Lower leg skin (tissue), 4 donors: ENCODE data around the gene C16orf90. TPM values are rescaled to one million over a fixed set of nuclear protein-coding genes. Genes with fewer than 3 reads are reported as not detected.

Source experiments
- DNase-seq, 2 donors: peaks; one replicate each; pipeline ENCODE4 v3.0.0-alpha.2; 2019; ENCODE audit warnings: low spot score in 2 of 2
- H3K4me3 ChIP-seq: fragments of 200-600 bp; sonication (generic); 2 replicates; pipeline ENCODE4 v1.5.1; 2017; ENCODE audit warnings: mild to moderate bottlenecking, low read depth; ENCODE audit not compliant: poor library complexity, severe bottlenecking
- CTCF ChIP-seq, 3 donors: fragments of 450-650 bp; IDR thresholded peaks; one replicate each; pipeline ENCODE4 v1.5.1; 2016; ENCODE audit warnings: antibody characterized with exemption in 3 of 3, mild to moderate bottlenecking in 3 of 3, moderate library complexity in 2 of 3
- POLR2A ChIP-seq, 2 donors: fragments of 450-650 bp; IDR thresholded peaks; one replicate each; pipeline ENCODE4 v1.6.1; 2016 to 2017; ENCODE audit warnings: antibody characterized with exemption in 2 of 2, mild to moderate bottlenecking in 1 of 2, moderate library complexity in 1 of 2
- whole genome bisulfite sequencing, 2 donors: methylation state at CpG; one replicate each; pipeline ENCODE4 v1.1.5; 2018; 5-methylcytosine and 5-hydroxymethylcytosine counted together
- intact Hi-C: fragments of 100-400 bp; cut with DNase I; formaldehyde crosslinking; loops from one replicate; pipeline ENCODE4 v1.15.0; 2023; ENCODE audit warnings: low total_unique reads
- total RNA-seq, 4 donors: library from RNA; depleted of rRNA; stranded (reverse); fragments of >200 nt; gene quantifications; one replicate each; pipeline ENCODE4 v1.1.0, GENCODE V29; 2016

Gene C16orf90
- total RNA-seq, 4 donors from 2014 or later = not detected

- no peak overlapping the region for H3K4me3 ChIP-seq
- WGBS, 2 donors = 91 to 94% methylated on average over 4 of the region's 4 CpGs
- TF ChIP-seq POLR2A (IDR thresholded peaks at IDR 0.05) (no peak), CTCF (IDR thresholded peaks at IDR 0.05) (no peak)
- DNase-seq = no peak
- intact Hi-C loops = no loop called here
These were observed 2.5 kb upstream of the C16orf90 start for GRCh38 chr16:3497771-3498170.

- no peak overlapping the region for H3K4me3 ChIP-seq
- no peak for DNase-seq
- 93 to 96% methylated on average over 30 of the region's 30 CpGs for WGBS, 2 donors
- TF ChIP-seq CTCF (IDR thresholded peaks at IDR 0.05) = no peak
- TF ChIP-seq POLR2A (IDR thresholded peaks at IDR 0.05) = no peak
- intact Hi-C loops = no loop called here
These were observed 1.1 kb upstream of the C16orf90 start for GRCh38 chr16:3496386-3496785.

GRCh38 chr16:3494386-3494973, 809 bp downstream of the C16orf90 start:
- intact Hi-C loops = no loop called here
- TF ChIP-seq POLR2A (IDR thresholded peaks at IDR 0.05) (no peak), CTCF (IDR thresholded peaks at IDR 0.05) (no peak)
- no peak overlapping the region for H3K4me3 ChIP-seq
- WGBS, 2 donors = 98% methylated on average over 7 of the region's 16 CpGs
- DNase-seq = no peak

- 91 to 93% methylated on average over 8 to 10 of the region's 10 CpGs for WGBS, 2 donors
- intact Hi-C loops = no loop called here
- DNase-seq = no peak
- H3K4me3 ChIP-seq = no peak overlapping the region
- no peak for TF ChIP-seq CTCF (IDR thresholded peaks at IDR 0.05)
- TF ChIP-seq POLR2A (IDR thresholded peaks at IDR 0.05) = no peak
These were observed 2.9 kb downstream of the C16orf90 start for GRCh38 chr16:3492356-3492755.

GRCh38 chr16:3490911-3491629, 4.2 kb downstream of the C16orf90 start:
- intact Hi-C loops = no loop called here
- TF ChIP-seq CTCF (IDR thresholded peaks at IDR 0.05) = no peak
- no peak for TF ChIP-seq POLR2A (IDR thresholded peaks at IDR 0.05)
- WGBS, 2 donors = 59 to 62% methylated on average over 17 of the region's 17 CpGs
- H3K4me3 ChIP-seq = no peak overlapping the region
- no peak for DNase-seq
